GM12864 (cell line): ENCODE measurements around the gene NT5DC1.

Experiments
- DNase-seq: peaks from one replicate; pipeline ENCODE4 v3.0.0-alpha.2; 2011; ENCODE audit warnings: low read depth
- H3K4me3 ChIP-seq: 2 replicates; pipeline ENCODE4 v1.5.1; 2011; ENCODE audit warnings: mild to moderate bottlenecking, low read depth, low read length, control low read depth
- CTCF ChIP-seq: IDR thresholded peaks from 2 replicates; pipeline ENCODE4 v1.5.1; 2011; ENCODE audit warnings: low read depth, mild to moderate bottlenecking, moderate library complexity, low read length, control low read depth, inconsistent platforms; ENCODE audit errors: missing control alignments

NT5DC1 gene

GRCh38 chr6:116290799-116291198 lies 190.1 kb downstream of the NT5DC1 start:
- no peak for TF ChIP-seq CTCF
- no peak for DNase-seq
- H3K4me3 ChIP-seq, result no peak overlapping the region

- no peak overlapping the region for H3K4me3 ChIP-seq
- DNase-seq, result no peak
- TF ChIP-seq CTCF, result no peak
Observed at GRCh38 chr6:116291701-116292396, 191.2 kb downstream of the NT5DC1 start.

GRCh38 chr6:116292553-116292952 lies 191.9 kb downstream of the NT5DC1 start:
- DNase-seq, result no peak
- TF ChIP-seq CTCF, result no peak
- no peak overlapping the region for H3K4me3 ChIP-seq

GRCh38 chr6:116298273-116298672 lies 197.6 kb downstream of the NT5DC1 start:
- no peak overlapping the region for H3K4me3 ChIP-seq
- TF ChIP-seq CTCF, result no peak
- DNase-seq, result no peak

- TF ChIP-seq CTCF, result no peak
- H3K4me3 ChIP-seq, result no peak overlapping the region
- no peak for DNase-seq
Observed at GRCh38 chr6:116298973-116299372, 198.3 kb downstream of the NT5DC1 start.
